Neural progenitor cell (in vitro differentiated cells): ENCODE data around the gene LDLRAD4.

Source experiments
- CTCF ChIP-seq: fragments of 200-600 bp; sonication (generic); IDR thresholded peaks from 2 replicates; pipeline ENCODE4 v1.5.1; 2017; ENCODE audit warnings: antibody characterized with exemption, mild to moderate bottlenecking
- EZH2 ChIP-seq: fragments of 200-600 bp; sonication (generic); IDR thresholded peaks from 2 replicates; pipeline ENCODE4 v1.6.1; 2017; ENCODE audit warnings: antibody characterized with exemption, mild to moderate bottlenecking, moderate library complexity

GRCh38 chr18:13486284-13486683 lies 267.7 kb downstream of the LDLRAD4 start:
- TF ChIP-seq EZH2 (no peak), CTCF (no peak)
